Peyer's patch (tissue), 4 donors: Measurements from ENCODE around the gene FAM136A.
"Not testable (repeated sequence)": the region's sequence is repeated elsewhere in the genome, so short reads cannot be mapped to it uniquely, and the experiment has no call there.

Experiments
- CTCF ChIP-seq, 6 experiments: fragments of 450-650 bp in 4 of 6; fragments of 200-600 bp in 2 of 6; sonication (generic) in 1 of 6; IDR thresholded peaks; one replicate each; pipeline ENCODE4 v1.5.1; 2017 to 2019; ENCODE audit warnings: antibody characterized with exemption in 6 of 6, mild to moderate bottlenecking in 3 of 6, moderate library complexity in 1 of 6
- POLR2A ChIP-seq, 2 donors: fragments of 450-650 bp; IDR thresholded peaks; one replicate each; pipeline ENCODE4 v1.5.1; 2017; ENCODE audit warnings: antibody characterized with exemption in 2 of 2, mild to moderate bottlenecking in 2 of 2, moderate library complexity in 2 of 2

- not testable (repeated sequence) for TF ChIP-seq POLR2A, CTCF (IDR thresholded peaks at IDR 0.05)
Observed at GRCh38 chr2:70297828-70298227, 4.0 kb downstream of the FAM136A start.
